ENCODE results near the gene SPATC1L.
"Not testable (repeated sequence)": the region's sequence is repeated elsewhere in the genome, so short reads cannot be mapped to it uniquely, and the experiment has no call there.

Gene SPATC1L

DNA sequence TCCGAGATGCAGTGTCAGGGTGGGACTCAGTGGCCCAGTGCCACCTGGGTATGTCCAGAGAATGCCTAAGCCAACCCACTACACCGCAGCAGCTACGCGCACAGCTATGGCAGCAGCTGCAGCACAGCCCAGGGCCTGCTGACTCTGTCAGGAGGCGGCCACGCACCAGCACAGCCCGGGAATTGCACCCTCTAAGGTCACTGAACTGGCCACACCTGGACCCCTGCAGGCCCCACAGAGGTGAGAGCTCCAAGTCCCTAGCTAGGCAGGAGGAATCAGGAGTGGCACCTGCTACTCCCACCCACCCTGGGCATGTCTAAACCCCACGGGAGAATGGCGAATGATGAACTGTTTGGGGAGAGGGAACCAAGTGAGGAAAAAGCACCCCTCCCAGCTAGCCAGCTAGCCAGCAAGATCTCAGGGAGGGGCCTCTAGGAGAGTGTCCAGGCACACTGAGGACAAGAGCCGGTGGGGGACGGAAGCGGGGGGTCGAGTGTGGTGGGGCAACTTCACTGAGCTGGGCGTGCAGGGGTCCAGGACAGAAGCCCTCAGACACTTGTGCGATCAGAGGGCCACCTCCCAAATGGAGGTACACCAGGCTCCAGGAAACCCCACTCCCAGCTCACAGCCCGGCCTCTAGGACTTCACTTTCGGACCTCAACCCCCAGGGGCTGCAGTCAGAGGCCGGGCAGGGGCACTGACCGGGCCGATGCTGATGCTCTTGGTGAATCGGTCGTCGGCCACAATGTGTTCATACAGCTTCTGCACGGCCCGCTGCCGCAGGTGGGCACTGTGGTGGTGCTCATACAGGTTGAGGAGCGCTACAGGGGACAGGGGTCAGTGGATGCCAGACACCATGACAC is 30.4 kb upstream of the SPATC1L start:
- DNase-seq = no peak

DNA sequence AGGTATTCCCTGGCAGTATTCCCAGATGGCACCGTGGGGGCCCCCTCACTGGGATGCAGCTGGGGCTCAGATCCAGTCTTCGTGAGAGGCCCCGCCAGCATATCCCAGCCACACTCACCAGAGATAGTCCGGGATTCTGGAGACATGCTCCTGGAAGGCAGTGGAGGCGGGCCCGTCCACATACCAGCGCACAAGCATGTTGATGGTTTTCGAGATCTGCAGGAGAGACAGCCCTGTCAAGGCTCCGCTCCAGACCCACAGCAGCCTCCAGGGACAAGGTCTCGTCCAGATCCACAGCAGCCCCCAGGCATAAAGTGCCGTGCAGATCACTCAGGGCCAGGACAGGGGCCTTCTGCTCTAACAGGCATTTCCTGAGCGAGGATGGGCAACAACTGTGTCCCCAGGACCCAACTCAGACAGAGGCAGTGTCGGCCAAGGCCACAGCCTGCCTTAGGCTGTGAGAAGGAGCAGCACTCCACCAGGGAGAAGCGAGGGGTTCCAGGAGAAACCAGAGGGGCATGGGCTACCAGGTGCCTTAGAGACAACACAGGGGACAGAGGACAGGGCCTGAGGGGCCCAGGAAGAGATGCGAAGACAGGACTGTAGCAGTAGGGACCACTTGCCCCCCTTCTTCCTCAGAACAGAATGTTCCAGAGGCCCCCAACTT is 29.5 kb upstream of the SPATC1L start:
- no peak for DNase-seq

DNA sequence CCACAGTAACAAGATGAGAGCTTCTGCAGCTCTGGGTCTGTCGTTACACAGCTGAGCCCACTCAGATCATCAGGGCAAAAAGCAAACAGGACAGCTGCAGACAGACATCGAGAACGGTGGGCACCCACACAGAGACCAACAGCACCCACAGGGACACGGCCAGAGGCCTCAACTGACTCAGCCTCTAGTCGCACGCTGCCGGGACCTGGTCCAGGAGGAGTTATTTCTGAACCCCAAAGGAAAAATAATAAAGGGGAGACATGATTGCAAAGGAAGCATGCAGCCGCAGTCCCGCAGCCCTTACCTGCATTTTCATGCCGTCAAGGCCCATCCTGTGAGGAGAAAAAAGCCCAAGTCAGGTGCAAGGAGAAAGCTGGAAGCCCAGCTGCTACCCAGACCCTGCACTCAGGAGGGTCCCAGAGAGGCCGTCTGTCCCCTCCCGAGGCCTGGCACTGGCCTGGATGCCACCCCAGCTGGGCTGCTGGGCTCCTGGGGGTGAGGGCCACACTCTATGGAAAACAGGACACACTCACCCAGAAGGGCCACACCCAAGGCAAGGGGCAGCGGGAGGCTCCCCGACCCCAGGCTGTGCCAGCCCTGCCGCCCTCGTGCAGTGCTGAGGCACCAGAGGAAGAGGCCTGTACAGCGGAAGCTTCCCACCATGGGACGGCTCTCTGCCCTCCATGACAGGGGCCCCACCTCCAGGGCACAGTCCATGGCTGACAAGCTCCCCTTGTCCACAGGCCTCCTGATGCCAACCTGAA is 28.6 kb upstream of the SPATC1L start:
- no peak for DNase-seq

DNA sequence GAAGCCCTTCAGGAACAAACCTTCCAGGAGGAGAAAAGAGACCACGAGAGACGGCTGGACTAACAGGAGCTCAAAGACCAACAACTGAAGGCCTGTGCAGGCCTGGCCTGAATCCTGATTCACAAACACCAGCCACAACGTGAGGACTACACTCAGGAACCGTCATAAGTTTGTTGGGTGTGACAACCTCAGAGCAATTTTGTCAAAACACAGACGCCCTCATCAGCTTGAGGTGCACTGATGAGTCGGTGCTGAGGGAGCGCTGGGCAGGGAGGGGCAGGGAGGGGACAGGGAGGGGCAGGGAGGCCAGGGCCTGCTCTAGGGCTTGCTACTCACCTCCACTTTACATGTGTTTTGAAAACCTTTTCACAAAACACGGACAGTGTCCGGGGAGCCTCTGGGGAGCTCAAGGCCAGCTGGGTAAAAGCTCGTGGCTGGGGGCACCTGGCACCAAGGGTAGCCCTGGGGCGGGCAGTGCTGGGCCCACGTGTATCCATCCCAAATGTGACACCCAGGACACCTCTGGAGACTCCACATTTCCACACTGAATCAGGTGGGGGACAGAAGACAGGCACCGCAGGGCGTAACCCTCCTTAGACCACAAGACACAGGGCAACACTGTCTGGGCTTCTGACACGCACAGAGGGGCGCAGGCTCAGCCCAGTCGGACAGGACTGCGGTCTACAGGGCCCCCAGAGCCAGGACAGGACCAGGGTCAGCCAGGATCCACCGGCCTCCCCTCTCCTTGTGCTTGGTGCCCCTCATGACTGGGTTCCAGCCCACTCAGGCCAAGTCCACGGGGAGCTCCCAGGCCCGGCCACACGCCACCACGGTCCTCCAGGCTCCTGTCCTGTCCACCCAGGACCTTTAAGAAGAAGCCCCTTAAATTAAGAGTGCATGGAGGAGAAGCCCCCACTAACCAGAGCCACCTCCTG is 27.8 kb upstream of the SPATC1L start:
- no peak for DNase-seq

DNA sequence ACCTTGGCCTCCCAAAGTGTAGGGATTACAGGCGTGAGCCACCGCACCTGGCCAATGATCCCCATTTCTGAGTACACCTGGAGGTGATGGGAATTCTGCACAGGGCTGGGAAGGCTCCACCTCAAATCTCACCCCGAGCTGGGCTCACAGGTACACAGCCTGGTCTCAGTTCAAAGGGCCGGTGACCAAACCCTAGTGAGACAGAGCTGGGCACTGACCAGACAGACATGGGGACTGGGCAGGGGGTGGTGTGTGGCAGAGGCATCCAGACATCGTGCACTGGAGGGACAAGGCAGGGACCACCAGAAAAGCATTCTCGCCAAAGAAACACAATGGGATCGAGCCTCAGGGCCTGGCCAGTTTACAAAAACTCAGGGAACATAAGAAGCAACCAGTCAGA is 27.1 kb upstream of the SPATC1L start:
- DNase-seq = no peak

DNA sequence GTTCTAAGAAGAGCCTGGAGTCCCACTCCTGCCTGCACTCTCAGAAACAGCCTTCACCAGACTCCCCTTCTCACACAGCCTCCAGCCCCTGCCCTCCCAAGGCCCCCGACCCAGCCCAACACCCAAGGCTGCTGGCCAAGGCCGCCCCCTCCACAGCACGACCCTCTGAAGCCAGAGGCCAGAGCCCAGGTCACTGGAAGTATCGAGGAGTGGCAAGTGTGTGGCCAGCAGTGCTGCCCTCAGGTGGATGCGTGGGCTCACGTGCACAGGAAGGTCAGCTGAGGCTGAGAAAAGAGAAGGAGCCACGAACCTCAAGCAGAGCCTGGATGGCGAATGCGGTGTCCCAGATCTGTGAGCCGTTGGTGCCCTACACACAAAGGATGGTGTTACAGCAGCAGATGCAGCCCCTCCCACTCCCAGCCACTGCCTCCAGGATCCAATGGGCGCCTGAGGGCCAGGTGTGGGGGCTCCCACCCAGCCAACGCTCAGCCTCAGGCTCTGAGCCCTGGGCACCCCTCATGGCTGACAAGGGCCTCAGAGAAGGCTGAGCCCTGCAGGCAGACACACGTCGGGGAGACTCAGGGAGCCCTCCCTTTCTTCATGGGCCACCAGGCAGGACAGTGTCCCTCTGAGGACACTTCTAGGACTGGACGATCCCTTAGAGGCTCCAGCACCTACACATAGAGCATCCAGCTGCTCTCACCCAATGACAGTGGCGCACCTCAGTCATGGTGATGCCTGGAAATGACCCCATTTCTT is 26.3 kb upstream of the SPATC1L start:
- no peak for DNase-seq

DNA sequence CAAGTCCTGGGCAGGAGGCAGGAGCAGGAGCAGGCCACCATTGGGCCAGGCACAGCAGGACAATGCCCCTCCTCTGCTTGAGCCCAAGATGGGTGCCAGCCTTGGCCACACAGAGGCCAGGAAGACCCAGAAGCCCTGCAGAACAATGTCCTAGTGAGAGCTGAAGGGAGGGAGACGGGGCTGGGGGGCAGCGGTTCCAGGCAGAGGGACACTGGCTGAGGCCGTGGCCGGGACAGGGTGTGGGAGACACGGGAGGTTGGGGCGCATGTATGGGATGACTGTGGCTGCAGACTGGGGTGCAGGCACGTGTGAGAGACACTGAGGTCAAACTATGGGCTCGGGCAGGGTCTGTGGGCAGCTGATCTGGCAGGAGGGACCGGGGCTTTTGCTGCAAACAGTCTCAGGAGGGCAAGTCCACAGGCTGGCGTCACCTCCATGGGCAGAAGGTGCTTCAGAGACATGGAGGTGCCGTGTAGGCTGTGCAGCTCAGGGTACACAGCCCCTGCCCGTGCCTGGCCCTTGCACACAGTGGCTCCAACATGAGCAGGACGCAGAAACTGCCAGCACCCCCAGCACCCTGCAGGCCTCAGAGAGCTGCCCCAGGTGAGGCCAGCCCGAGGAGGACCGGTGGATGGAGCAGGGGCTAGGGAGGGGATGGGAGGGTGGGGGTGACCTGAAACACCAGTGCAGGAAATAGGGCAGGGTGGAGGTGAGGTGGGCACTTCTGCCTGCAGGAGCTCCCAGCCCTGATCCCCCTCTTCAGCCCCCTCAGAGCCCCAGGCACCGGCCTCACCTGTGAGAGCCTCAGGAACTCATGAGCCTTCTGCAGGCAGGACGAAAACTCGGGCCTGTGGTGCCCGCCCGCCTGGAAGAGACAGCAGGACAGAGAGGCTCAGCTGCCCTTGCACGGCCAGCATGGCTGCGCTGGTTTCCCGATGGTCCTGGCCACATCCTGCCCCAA is 24.8 kb upstream of the SPATC1L start:
- no peak for DNase-seq

DNA sequence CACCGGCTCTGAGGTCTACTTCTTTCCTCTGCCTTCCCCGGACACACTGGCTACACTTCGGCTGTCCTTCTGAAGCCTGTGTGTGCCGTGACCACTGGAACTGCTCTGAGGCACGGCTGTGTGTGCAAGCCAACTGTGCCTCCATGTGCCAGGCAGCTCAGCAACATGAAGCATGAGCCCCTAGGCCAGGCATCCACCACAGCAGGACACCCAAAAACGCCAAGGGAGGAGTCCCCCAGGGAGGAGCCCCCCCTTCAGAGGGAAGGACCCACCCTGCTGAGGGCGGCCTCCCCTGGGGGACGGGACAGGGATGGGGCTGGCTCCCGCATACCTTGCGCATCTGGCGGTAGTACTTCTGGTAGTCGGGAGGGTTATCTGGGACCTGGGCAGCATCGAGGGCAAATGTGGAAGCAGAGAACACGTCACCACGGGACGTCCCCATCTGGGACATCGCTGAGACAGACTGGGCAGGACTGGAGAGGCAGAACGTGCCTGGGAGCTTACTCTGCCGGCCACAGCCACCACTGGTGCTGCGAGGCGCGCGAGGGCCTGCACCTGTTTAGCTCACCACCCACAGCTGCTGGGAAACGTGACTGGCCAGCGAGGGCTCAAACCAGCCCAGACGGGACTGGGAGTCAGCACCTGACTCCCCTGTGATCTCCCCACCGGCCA is 23.8 kb upstream of the SPATC1L start:
- DNase-seq = no peak

DNA sequence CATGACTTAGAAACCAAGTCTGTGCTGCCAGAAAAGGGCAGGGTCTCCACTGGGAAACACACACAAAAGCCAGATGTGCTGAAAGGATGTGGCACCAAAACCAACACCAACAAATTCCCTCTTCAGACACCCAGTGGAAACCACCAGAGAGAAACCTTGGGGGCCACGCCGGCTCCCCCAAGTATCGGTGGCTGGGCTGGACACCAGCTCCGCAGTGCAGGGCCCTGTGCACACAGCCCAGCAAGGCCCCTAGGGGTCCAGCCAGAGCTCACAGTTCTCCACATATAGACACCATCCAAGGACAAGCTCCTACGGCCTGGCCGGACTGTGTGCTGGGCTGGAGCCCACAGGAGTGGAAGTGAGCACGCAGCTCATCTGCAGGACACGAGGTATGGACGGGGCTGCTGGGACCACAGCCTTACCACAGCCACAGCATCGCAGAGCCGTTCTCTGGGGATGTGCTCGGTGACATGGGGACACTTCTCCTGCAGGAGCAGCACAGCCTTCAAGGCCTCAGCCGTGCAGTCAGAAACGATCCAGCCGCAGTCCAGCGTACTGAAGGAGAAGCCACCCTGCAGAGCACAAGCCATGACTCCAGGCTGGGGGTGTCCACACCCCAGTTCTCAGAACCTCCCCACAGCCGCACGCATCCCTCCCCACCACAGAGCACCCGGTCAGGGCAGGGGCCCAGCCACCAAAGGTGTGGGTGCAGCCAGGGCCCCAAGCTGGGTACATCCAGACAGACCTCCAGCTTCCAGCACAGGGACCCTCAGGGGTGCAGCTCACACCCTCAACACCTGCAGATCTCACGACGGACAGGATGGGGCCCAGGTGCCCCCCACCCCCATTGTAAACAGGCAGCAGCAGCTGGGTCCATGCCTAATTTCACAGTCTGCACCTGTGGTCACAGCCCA is 23.0 kb upstream of the SPATC1L start:
- no peak for DNase-seq

DNA sequence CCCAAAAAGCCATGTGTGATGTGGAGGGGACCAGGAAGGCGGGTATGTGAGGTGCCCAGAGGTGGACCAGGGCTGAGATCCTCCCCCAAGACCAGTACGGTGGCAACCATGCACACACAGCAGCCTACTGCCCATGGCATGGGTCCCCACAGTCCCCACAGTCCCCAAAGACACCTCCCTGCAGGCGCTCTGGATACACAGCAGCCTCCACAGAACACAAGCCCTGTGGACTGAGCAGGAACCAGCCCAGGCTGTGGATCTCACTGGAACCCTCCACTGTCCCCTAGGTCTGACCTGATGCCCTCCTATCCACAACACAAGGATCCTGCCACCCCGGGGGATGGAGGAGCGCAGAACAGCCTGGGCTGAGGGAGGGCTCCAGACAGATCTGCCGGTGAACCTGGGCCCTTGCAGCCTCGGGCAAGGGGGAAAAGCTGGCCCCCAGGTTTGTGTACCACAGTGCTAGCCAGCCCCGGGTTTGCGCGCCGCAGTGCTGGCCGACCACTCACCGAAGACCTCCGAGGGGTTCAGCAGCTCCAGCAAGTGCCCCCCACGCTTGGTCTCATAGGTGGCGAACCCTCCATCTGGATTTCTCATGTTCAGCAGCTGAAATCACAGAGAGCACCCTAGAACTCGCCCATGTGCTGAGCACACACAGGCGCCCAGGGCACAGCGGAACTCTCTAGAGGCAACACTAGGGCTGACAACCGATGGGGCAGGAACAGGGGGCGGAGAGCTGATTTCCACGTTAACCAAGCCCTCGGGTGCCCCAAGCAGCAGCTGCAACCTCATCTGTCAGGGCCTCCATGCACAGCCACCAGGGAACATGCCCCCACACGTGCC is 22.1 kb upstream of the SPATC1L start:
- DNase-seq = no peak

DNA sequence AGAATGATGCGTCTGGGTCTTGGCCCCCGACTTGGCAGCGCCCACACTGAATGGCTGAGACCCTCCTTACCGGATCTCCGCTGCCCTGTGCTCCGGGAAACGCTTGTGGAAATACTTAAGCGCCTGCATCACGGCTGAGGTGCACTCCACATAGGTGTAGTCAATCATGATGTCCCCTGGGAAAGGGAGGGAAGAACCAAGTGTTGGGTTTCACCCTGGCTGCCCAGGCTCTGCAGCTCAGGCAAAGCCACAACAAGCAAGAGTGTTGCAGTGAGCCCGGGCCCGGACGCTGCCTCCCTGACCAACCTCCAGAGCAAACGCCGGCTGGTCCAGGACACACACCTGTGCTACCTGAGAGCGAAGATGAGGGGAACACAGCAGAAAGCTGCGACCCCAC is 21.5 kb upstream of the SPATC1L start:
- DNase-seq = no peak

DNA sequence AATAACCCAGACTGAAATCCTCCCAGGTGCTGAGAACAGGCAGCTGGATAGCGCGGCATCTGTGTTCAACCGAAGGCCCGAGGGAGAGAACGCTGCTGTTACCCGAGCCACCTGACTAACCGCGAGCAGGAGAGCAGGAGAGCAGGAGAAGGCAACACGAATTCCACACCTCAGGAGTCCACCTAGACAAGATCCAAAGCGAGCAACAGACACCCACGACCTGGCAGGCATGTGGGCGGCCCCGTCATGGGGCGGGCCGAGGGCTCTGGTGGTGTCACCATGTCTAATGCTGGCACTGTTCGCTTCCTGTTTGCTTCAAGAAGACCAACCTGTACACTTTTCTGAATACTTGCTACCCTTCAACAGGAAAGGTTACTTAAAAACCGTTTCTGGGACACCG is 20.9 kb upstream of the SPATC1L start:
- no peak for DNase-seq

DNA sequence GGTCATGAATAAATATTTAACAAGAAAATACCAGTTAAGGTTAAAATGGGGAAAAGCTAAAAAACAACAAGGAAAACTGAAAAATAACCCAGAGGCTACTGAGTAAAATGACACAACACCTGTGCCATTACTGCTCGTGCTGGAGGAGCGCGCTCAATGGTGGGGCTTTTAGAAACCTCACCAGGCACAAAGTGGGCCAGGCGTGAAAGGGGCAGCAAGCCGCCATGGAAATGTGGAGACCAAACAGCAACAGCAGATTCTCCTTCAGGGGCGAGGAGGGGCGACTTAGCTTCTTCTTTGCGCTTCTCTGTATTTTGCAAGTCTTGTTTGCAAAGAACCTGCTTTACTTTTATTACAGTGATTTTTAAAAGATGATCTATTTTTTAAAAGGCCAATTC is 18.9 kb upstream of the SPATC1L start:
- no peak for DNase-seq

DNA sequence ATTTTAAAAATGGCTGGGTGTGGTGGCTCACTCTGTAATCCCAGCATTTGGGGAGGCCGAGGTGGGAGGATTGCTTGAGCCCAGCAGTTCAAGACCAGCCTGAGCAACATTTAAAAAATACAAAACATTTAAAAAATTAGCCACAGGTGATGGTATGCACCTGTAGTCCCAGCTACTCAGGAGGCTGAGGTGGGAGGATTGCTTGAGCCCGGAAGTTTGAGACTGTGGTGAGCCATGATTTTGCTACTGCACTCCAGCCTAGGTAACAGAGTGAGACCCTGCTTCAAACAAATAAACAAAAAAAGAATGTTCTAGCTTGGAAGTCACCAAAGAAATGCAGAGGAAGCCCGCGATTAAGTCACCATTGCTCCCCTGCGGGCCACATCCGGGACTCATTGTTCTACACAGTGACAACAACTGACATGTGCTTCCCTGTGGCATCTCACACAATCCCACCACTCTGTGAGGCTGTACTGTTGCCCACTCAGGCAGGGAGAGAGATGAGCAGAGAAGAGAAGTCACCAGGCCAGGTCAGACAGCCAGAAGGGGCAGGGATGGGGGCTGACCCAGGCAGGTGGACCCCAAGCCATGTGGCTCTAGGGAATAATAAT is 18.4 kb upstream of the SPATC1L start:
- DNase-seq = no peak

DNA sequence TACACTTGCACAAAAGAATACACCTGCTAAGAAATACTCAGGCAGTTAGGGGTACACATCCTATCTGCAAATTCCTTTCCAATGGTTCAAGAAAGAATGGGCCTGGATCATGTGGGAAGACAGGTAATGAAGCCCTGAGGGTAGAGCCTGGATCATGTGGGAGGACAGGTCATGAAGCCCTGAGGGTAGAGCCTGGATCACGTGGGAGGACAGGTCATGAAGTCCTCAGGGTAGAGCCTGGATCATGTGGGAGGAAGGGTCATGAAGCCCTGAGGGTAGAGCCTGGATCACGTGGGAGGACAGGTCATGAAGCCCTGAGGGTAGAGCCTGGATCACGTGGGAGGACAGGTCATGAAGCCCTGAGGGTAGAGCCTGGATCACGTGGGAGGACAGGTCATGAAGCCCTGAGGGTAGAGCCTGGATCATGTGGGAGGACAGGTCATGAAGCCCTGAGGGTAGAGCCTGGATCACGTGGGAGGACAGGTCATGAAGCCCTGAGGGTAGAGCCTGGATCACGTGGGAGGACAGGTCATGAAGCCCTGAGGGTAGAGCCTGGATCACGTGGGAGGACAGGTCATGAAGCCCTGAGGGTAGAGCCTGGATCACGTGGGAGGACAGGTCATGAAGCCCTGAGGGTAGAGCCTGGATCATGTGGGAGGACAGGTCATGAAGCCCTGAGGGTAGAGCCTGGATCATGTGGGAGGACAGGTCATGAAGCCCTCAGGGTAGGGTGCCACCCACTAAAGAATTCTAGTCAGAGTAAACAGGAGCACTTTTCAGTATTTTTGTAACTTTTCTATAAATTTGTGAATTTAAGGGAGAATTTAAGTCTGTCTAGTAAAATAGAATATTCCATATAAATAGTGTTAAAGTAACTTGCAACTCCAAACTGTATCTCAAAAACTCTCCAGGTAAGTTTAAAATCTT is 16.9 kb upstream of the SPATC1L start:
- DNase-seq = not testable (repeated sequence)

Measured in DMS 273 treated with DMSO at 0.1 percent for 48 hours (cell line).